Left colon (tissue), 2 donors: Measurements from ENCODE around the gene PROKR1. TPM values are rescaled to one million over a fixed set of nuclear protein-coding genes. Genes with fewer than 3 reads are reported as not detected.
A peak's percentile ranks its signal among the peaks of the same experiment; 100 is the strongest.
"Not testable (repeated sequence)": the region's sequence is repeated elsewhere in the genome, so short reads cannot be mapped to it uniquely, and the experiment has no call there.

Experiments used
- ATAC-seq: fragments of 200-7000 bp; cut with Tn5 transposase; one replicate; pipeline ENCODE4 v1.9.1; 2020; ENCODE audit warnings: mild to moderate bottlenecking, moderate library complexity
- DNase-seq, 2 donors: peaks; one replicate each; pipeline ENCODE4 v3.0.0-alpha.2; 2020
- intact Hi-C, 2 donors: fragments of 100-400 bp; cut with DNase I in 1 of 2; cut with micrococcal nuclease in 1 of 2; formaldehyde crosslinking; loops; one replicate each; pipeline versions ENCODE4 v1.11.2 to v1.14.0; 2022; cut with DNase I, micrococcal nuclease
- long read RNA-seq: library from polyadenylated mRNA; unstranded; transcript quantifications from one replicate; pipeline ENCODE4 v2.0.0, GENCODE V29; 2021
- total RNA-seq, 2 donors: library from RNA; stranded (reverse); fragmentation: NEBNext Ultra II Directional; extraction: Animal tissue kit (Norgen Biotek cat#: 25700); gene quantifications; one replicate each; pipeline ENCODE4 v1.2.1, GENCODE V29; 2021
- donor health status: DM: no; HTN: no; CAD: no.
- donor health status: DM: yes; HTN: yes; CAD: no.

Gene PROKR1
- under 1 TPM in 1 of 2 donors, not detected in 1; 0.09 TPM for total RNA-seq
- long read RNA-seq = 0 reads

GRCh38 chr2:68643011-68643873 lies at the start of gene PROKR1:
Gene PROKR1 (plus strand): TSS chr2:68643579. CDS start chr2:68645822, 2,243 bp downstream.
- intact Hi-C loops = no loop called here
- peak in 1 of 2 donors; percentile 51 for DNase-seq
- peak; percentile 97 for ATAC-seq

- ATAC-seq = no peak
- no peak for DNase-seq
- intact Hi-C loops = no loop called here
Observed at GRCh38 chr2:68594041-68594440, 49.3 kb upstream of the PROKR1 start.

GRCh38 chr2:68594674-68595492 lies 48.5 kb upstream of the PROKR1 start:
- intact Hi-C loops = no loop called here
- peak; percentile 49 for ATAC-seq

GRCh38 chr2:68595493-68595785 lies 47.9 kb upstream of the PROKR1 start:
- ATAC-seq, DNase-seq, intact Hi-C loops: not testable (repeated sequence)

More at GRCh38 chr2:68594674-68595492, 48.5 kb upstream of the PROKR1 start:
- DNase-seq = peak in 1 of 2 donors; percentile 47

- intact Hi-C loops, ATAC-seq, DNase-seq: not testable (repeated sequence)
Observed at GRCh38 chr2:68600495-68600894, 42.9 kb upstream of the PROKR1 start.

GRCh38 chr2:68603059-68603458 lies 40.3 kb upstream of the PROKR1 start:
- ATAC-seq = no peak
- intact Hi-C loops = no loop called here
- no peak for DNase-seq

GRCh38 chr2:68604077-68604476 lies 39.3 kb upstream of the PROKR1 start:
- no peak for ATAC-seq
- DNase-seq = no peak
- intact Hi-C loops = no loop called here

GRCh38 chr2:68605939-68606338 lies 37.4 kb upstream of the PROKR1 start:
- no peak for ATAC-seq

GRCh38 chr2:68606759-68607158 lies 36.6 kb upstream of the PROKR1 start:
- intact Hi-C loops = no loop called here
- no peak for ATAC-seq
- DNase-seq = no peak

More at GRCh38 chr2:68605939-68606338, 37.4 kb upstream of the PROKR1 start:
- no peak for DNase-seq
- intact Hi-C loops = no loop called here

- no peak for DNase-seq
- intact Hi-C loops = no loop called here
- no peak for ATAC-seq
Observed at GRCh38 chr2:68607837-68608236, 35.5 kb upstream of the PROKR1 start.

GRCh38 chr2:68612765-68613519 lies 30.4 kb upstream of the PROKR1 start:
- ATAC-seq (no peak), DNase-seq (no peak)
- intact Hi-C loops = no loop called here

GRCh38 chr2:68620772-68621171 lies 22.6 kb upstream of the PROKR1 start:
- intact Hi-C loops = no loop called here
- DNase-seq = no peak
- ATAC-seq = no peak

GRCh38 chr2:68623820-68624219 lies 19.6 kb upstream of the PROKR1 start:
- ATAC-seq = no peak
- intact Hi-C loops = no loop called here
- DNase-seq = no peak

GRCh38 chr2:68627615-68628014 lies 15.8 kb upstream of the PROKR1 start:
- DNase-seq (no peak), ATAC-seq (no peak)
- intact Hi-C loops = no loop called here

- intact Hi-C loops = no loop called here
- no peak for ATAC-seq
- DNase-seq = no peak
Observed at GRCh38 chr2:68632021-68632420, 11.4 kb upstream of the PROKR1 start.

- no peak for DNase-seq
- no peak for ATAC-seq
Observed at GRCh38 chr2:68637047-68637446, 6.3 kb upstream of the PROKR1 start.

GRCh38 chr2:68643874-68644485 lies 601 bp downstream of the PROKR1 start:
- DNase-seq = no peak
- ATAC-seq = no peak
- intact Hi-C loops = no loop called here

More at GRCh38 chr2:68637047-68637446, 6.3 kb upstream of the PROKR1 start:
- intact Hi-C loops = no loop called here

- DNase-seq (no peak), ATAC-seq (no peak)
- intact Hi-C loops = no loop called here
Observed at GRCh38 chr2:68645523-68645922, 2.1 kb downstream of the PROKR1 start.

GRCh38 chr2:68646303-68646702 lies 2.9 kb downstream of the PROKR1 start:
- ATAC-seq (no peak), DNase-seq (no peak)
- intact Hi-C loops = no loop called here
